H9 (cell line): Measurements from ENCODE around the gene TP53BP2. TPM values are rescaled to one million over a fixed set of nuclear protein-coding genes. Genes with fewer than 3 reads are reported as not detected.

Experiments used
- DNase-seq: peaks from one replicate; pipeline ENCODE4 v3.0.0-alpha.2; 2017
- H2AFZ ChIP-seq: one replicate; pipeline ENCODE4 v1.6.1; 2013; ENCODE audit warnings: mild to moderate bottlenecking, low read length, control low read depth, moderate library complexity
- H2AK5ac ChIP-seq: 2 replicates; pipeline ENCODE4 v1.6.1; 2013; ENCODE audit warnings: low read length, control low read depth, mixed read lengths; ENCODE audit not compliant: insufficient read length
- H2BK120ac ChIP-seq: one replicate; pipeline ENCODE4 v1.6.1; 2013; ENCODE audit warnings: low read depth, mild to moderate bottlenecking, low read length, control low read depth, inconsistent platforms; ENCODE audit not compliant: poor library complexity, severe bottlenecking
- H2BK12ac ChIP-seq: 2 replicates; pipeline ENCODE4 v1.6.1; 2013; ENCODE audit warnings: low read length, control low read depth, mixed read lengths, low read depth; ENCODE audit not compliant: insufficient read length
- H2BK15ac ChIP-seq: 2 replicates; pipeline ENCODE4 v1.6.1; 2013; ENCODE audit warnings: low read depth, low read length, control low read depth
- H2BK20ac ChIP-seq: one replicate; pipeline ENCODE4 v1.6.1; 2013; ENCODE audit warnings: low read depth, mild to moderate bottlenecking, low read length, control low read depth, inconsistent platforms; ENCODE audit not compliant: poor library complexity, severe bottlenecking
- H2BK5ac ChIP-seq: 2 replicates; pipeline ENCODE4 v1.6.1; 2013; ENCODE audit warnings: low read length, control low read depth, mixed read lengths; ENCODE audit not compliant: insufficient read length
- H3K14ac ChIP-seq: 2 replicates; pipeline ENCODE4 v1.6.1; 2013; ENCODE audit warnings: low read length, control low read depth; ENCODE audit not compliant: insufficient read depth
- H3K18ac ChIP-seq: 2 replicates; pipeline ENCODE4 v1.6.1; 2013; ENCODE audit warnings: low read depth, mild to moderate bottlenecking, mixed read lengths, low read length, control low read depth; ENCODE audit not compliant: insufficient read length
- H3K23ac ChIP-seq: 2 replicates; pipeline ENCODE4 v1.6.1; 2013; ENCODE audit warnings: low read length, control low read depth, mixed read lengths, low read depth; ENCODE audit not compliant: insufficient read length
- H3K23me2 ChIP-seq: 2 replicates; pipeline ENCODE4 v1.6.1; 2013; ENCODE audit warnings: low read depth, mild to moderate bottlenecking, mixed read lengths, low read length, control low read depth; ENCODE audit not compliant: insufficient read length, poor library complexity, severe bottlenecking
- H3K27ac ChIP-seq: 2 replicates; pipeline ENCODE4 v1.5.1; 2013; ENCODE audit warnings: low read length, control low read depth, mixed read lengths, low read depth; ENCODE audit not compliant: insufficient read length
- H3K27me3 ChIP-seq: 2 replicates; pipeline ENCODE4 v1.6.1; 2013; ENCODE audit warnings: low read length, control low read depth, inconsistent platforms; ENCODE audit not compliant: insufficient read depth
- H3K4ac ChIP-seq: 2 replicates; pipeline ENCODE4 v1.6.1; 2013; ENCODE audit warnings: low read depth, mild to moderate bottlenecking, control low read depth, inconsistent platforms, low read length, moderate library complexity
- H3K4me1 ChIP-seq: 2 replicates; pipeline ENCODE4 v1.6.1; 2013; ENCODE audit warnings: low read length, control low read depth, inconsistent platforms; ENCODE audit not compliant: insufficient read depth
- H3K4me2 ChIP-seq: 2 replicates; pipeline ENCODE4 v1.6.1; 2013; ENCODE audit warnings: low read length, control low read depth, mixed read lengths; ENCODE audit not compliant: insufficient read length, insufficient read depth
- H3K56ac ChIP-seq: 2 replicates; pipeline ENCODE4 v1.6.1; 2013; ENCODE audit warnings: low read depth, mild to moderate bottlenecking, mixed read lengths, low read length, control low read depth; ENCODE audit not compliant: insufficient read length
- H3K79me1 ChIP-seq: 2 replicates; pipeline ENCODE4 v1.6.1; 2013; ENCODE audit warnings: low read depth, mild to moderate bottlenecking, moderate library complexity, low read length, control low read depth, inconsistent platforms; ENCODE audit not compliant: insufficient read depth, poor library complexity, severe bottlenecking
- H3K79me2 ChIP-seq: 2 replicates; pipeline ENCODE4 v1.6.1; 2013; ENCODE audit warnings: low read length, control low read depth, inconsistent platforms; ENCODE audit not compliant: insufficient read depth
- H3K9ac ChIP-seq: 2 replicates; pipeline ENCODE4 v1.6.1; 2013; ENCODE audit warnings: low read length, control low read depth, mixed read lengths; ENCODE audit not compliant: insufficient read length; ENCODE audit errors: extremely low read depth
- H3K9me3 ChIP-seq: one replicate; pipeline ENCODE4 v1.6.1; 2013; ENCODE audit warnings: low read depth, low read length, inconsistent platforms; ENCODE audit not compliant: control insufficient read depth
- H3T11ph ChIP-seq: one replicate; pipeline ENCODE4 v1.6.1; 2013; ENCODE audit warnings: mild to moderate bottlenecking, low read length, control low read depth, inconsistent platforms
- H4K20me1 ChIP-seq: one replicate; pipeline ENCODE4 v1.6.1; 2013; ENCODE audit not compliant: control insufficient read depth, insufficient read length, insufficient read depth
- H4K5ac ChIP-seq: 2 replicates; pipeline ENCODE4 v1.6.1; 2013; ENCODE audit warnings: low read depth, mild to moderate bottlenecking, mixed read lengths, low read length, control low read depth; ENCODE audit not compliant: insufficient read length
- H4K8ac ChIP-seq: replicated peaks from 2 replicates; pipeline ENCODE4 v1.6.1; 2013; ENCODE audit warnings: low read length, control low read depth, mixed read lengths, low read depth; ENCODE audit not compliant: insufficient read length
- H4K91ac ChIP-seq: 2 replicates; pipeline ENCODE4 v1.6.1; 2013; ENCODE audit warnings: low read depth, mild to moderate bottlenecking, moderate library complexity, mixed read lengths, low read length, control low read depth; ENCODE audit not compliant: insufficient read length
- H3K27ac Mint-ChIP-seq, 3 experiments: 2 replicates in 2 of 3; 3 replicates in 1 of 3; pipeline ENCODE4 v1.8.0; 2020 to 2021; ENCODE audit warnings: mixed read lengths in 3 of 3, mild to moderate bottlenecking in 1 of 3, moderate library complexity in 1 of 3
- H3K27me3 Mint-ChIP-seq: 2 replicates; pipeline ENCODE4 v1.8.0; 2021; ENCODE audit warnings: low read depth, mild to moderate bottlenecking, moderate library complexity, mixed read lengths
- H3K36me3 Mint-ChIP-seq, 3 experiments: 2 replicates in 2 of 3; 3 replicates in 1 of 3; pipeline ENCODE4 v1.8.0; 2020 to 2021; ENCODE audit warnings: low read depth in 3 of 3, mixed read lengths in 3 of 3; ENCODE audit not compliant: insufficient read depth in 1 of 3
- H3K4me1 Mint-ChIP-seq, 2 experiments: 2 replicates each; pipeline ENCODE4 v1.8.0; 2020; ENCODE audit warnings: mixed read lengths in 2 of 2
- H3K4me3 Mint-ChIP-seq, 2 experiments: 2 replicates in 1 of 2; 3 replicates in 1 of 2; pipeline ENCODE4 v1.8.0; 2020 to 2021; ENCODE audit warnings: mild to moderate bottlenecking in 2 of 2, mixed read lengths in 2 of 2, moderate library complexity in 1 of 2
- H3K9me3 Mint-ChIP-seq, 2 experiments: 2 replicates in 1 of 2; 3 replicates in 1 of 2; pipeline ENCODE4 v1.8.0; 2020; ENCODE audit warnings: mild to moderate bottlenecking in 2 of 2, mixed read lengths in 2 of 2, moderate library complexity in 1 of 2
- CTCF ChIP-seq: fragments of 200-600 bp; sonication (generic); conservative IDR thresholded peaks from 3 replicates; pipeline ENCODE4 v1.8.0; 2021; ENCODE audit warnings: antibody characterized with exemption, mild to moderate bottlenecking
- WGBS: extraction: QIAGEN DNeasy Blood & Tissue Kit; methylation state at CpG from one replicate; pipeline ENCODE4 v1.1.7; 2013; ENCODE audit warnings: missing lambda C conversion rate, low lambda C conversion rate, mixed read lengths; ENCODE audit not compliant: insufficient read length; ENCODE audit errors: extremely low coverage; 5-methylcytosine and 5-hydroxymethylcytosine counted together
- total RNA-seq: library from RNA; stranded (reverse); gene quantifications from 2 replicates; pipeline ENCODE4 v1.2.1, GENCODE V29; 2021

The TP53BP2 gene
- total RNA-seq, 1 experiment from 2014 or later: 49.7 TPM

GRCh38 chr1:223765719-223766340, 79.9 kb downstream of the TP53BP2 start:
- Histone ChIP-seq H3K14ac (no peak overlapping the region), H3T11ph (no peak overlapping the region), H3K9me3 (no peaks in the 10 kb centered on the region), H4K91ac (no peak overlapping the region), H3K4ac (no peak overlapping the region), H2BK20ac (no peak overlapping the region), H3K18ac (no peak overlapping the region), H3K4me2 (no peak overlapping the region), H3K56ac (no peak overlapping the region), H2BK12ac (no peak overlapping the region), H3K79me2 (no peaks in the 10 kb centered on the region), H4K20me1 (no peaks in the 10 kb centered on the region), H2BK15ac (no peak overlapping the region), H3K4me1 (no peaks in the 10 kb centered on the region), H3K79me1 (no peaks in the 10 kb centered on the region), H2AK5ac (no peak overlapping the region), H2BK5ac (no peak overlapping the region), H3K9ac (no peak overlapping the region), H3K23me2 (no peaks in the 10 kb centered on the region), H3K23ac (no peak overlapping the region), H2BK120ac (no peak overlapping the region), H4K5ac (no peak overlapping the region), H3K27me3 (no peaks in the 10 kb centered on the region), H3K27ac (no peak overlapping the region), H2AFZ (no peak overlapping the region), H4K8ac (no peak overlapping the region)
- no peak for DNase-seq
- Mint-ChIP-seq H3K4me1 (no peaks in the 10 kb centered on the region), H3K9me3 (peaks cover 3 to 4% of the 10 kb centered on the region in 2 experiments; a peak in 3 of 5 replicates), H3K4me3 (no peak overlapping the region), H3K27ac (no peak overlapping the region; a peak in 1 of 7 replicates), H3K36me3 (peaks cover 14 to 33% (median 22%) of the 10 kb centered on the region in 3 experiments), H3K27me3 (no peaks in the 10 kb centered on the region)
- WGBS: no CpG with 5 or more reads among the region's 7 CpGs
- no peak for TF ChIP-seq CTCF
